Common myeloid progenitor, CD34-positive (primary cell): ENCODE data around the gene SSH3.

Experiments
- CTCF ChIA-PET: fragments of 350-600 bp; sonication (Branson Sonifier 250); formaldehyde crosslinking; loops from one replicate; lab custom pipeline; 2021; ENCODE audit warnings: antibody characterized with exemption; lab: Charles Lee
- POLR2A ChIA-PET: fragments of 350-600 bp; sonication (Branson Sonifier 250); formaldehyde crosslinking; loops from one replicate; lab custom pipeline; 2021; ENCODE audit warnings: antibody characterized with exemption; lab: Charles Lee
- DNase-seq, 3 donors: peaks; one replicate each; pipeline versions ENCODE4 v3.0.0 to v3.0.0-alpha.2; 2013
- H3K27ac ChIP-seq, 2 experiments: 1 replicate in 1 of 2; 2 replicates in 1 of 2; pipeline ENCODE4 v1.7.0; 2013; ENCODE audit warnings: inconsistent platforms in 2 of 2, low read length in 2 of 2, mild to moderate bottlenecking in 2 of 2, low read depth in 1 of 2, moderate library complexity in 1 of 2; ENCODE audit not compliant: severe bottlenecking in 2 of 2, insufficient read depth in 1 of 2, poor library complexity in 1 of 2
- H3K27me3 ChIP-seq, 5 experiments: replicated peaks in 2 of 5; 1 replicate in 3 of 5; 2 replicates in 2 of 5; pipeline versions ENCODE4 v1.6.1 to v1.7.0; 2013; ENCODE audit warnings: low read length in 4 of 5, mild to moderate bottlenecking in 2 of 5, moderate library complexity in 2 of 5, inconsistent platforms in 1 of 5; ENCODE audit not compliant: insufficient read depth in 5 of 5, control insufficient read depth in 4 of 5
- H3K36me3 ChIP-seq, 4 experiments: 1 replicate in 2 of 4; 2 replicates in 2 of 4; pipeline versions ENCODE4 v1.6.1 to v1.7.0; 2013; ENCODE audit warnings: low read length in 3 of 4, control low read depth in 1 of 4, mild to moderate bottlenecking in 1 of 4; ENCODE audit not compliant: control insufficient read depth in 4 of 4, insufficient read depth in 4 of 4
- H3K4me1 ChIP-seq, 4 experiments: 1 replicate in 3 of 4; 2 replicates in 1 of 4; pipeline versions ENCODE4 v1.6.1 to v1.7.1; 2013; ENCODE audit warnings: low read length in 3 of 4, mild to moderate bottlenecking in 3 of 4, control low read depth in 1 of 4, inconsistent platforms in 1 of 4, moderate library complexity in 1 of 4; ENCODE audit not compliant: control insufficient read depth in 4 of 4, insufficient read depth in 4 of 4; ENCODE audit errors: control extremely low read depth in 1 of 4
- H3K4me3 ChIP-seq, 7 experiments: 1 replicate in 4 of 7; 2 replicates in 3 of 7; pipeline versions ENCODE4 v1.5.1 to v1.7.0; 2013; ENCODE audit warnings: mild to moderate bottlenecking in 7 of 7, low read length in 6 of 7, moderate library complexity in 6 of 7, inconsistent platforms in 2 of 7, low read depth in 2 of 7, control low read depth in 1 of 7; ENCODE audit not compliant: insufficient read depth in 4 of 7, control insufficient read depth in 1 of 7; ENCODE audit errors: extremely low read depth in 1 of 7
- H3K9me3 ChIP-seq, 5 experiments: 1 replicate in 4 of 5; 2 replicates in 1 of 5; pipeline versions ENCODE4 v1.6.1 to v1.7.1; 2013; ENCODE audit warnings: low read length in 4 of 5, mild to moderate bottlenecking in 2 of 5, inconsistent platforms in 1 of 5, low read depth in 1 of 5, moderate library complexity in 1 of 5; ENCODE audit not compliant: control insufficient read depth in 4 of 5, insufficient read depth in 2 of 5; ENCODE audit errors: control extremely low read depth in 1 of 5
- WGBS: methylation state at CpG from one replicate; pipeline ENCODE4 v1.1.5; 2013; ENCODE audit not compliant: insufficient coverage; 5-methylcytosine and 5-hydroxymethylcytosine counted together

Gene SSH3

GRCh38 chr11:67290801-67291200, 12.5 kb upstream of the SSH3 start:
- ChIA-PET POLR2A (interaction anchor here (4.6 to 7.7 kb wide), 3 partner anchors 12 to 21 kb away, joined by 79 to 211 read pairs (median 147); partner anchors contain the start of genes GRK2 and SSH3), CTCF (interaction anchor here (0.9 to 5.8 kb wide), 8 partner anchors 13 to 61 kb away, joined by 3 to 64 read pairs (median 7); partner anchors contain the start of gene GRK2)
- H3K27me3 ChIP-seq: no peaks in the 10 kb centered on the region
- 95% methylated on average over 6 of the region's 7 CpGs for WGBS
- H3K4me3 ChIP-seq: peak overlapping the region in 4 of 7 experiments; percentile 69 to 84 (median 74)
- no peak for DNase-seq
- peaks cover 0 to 56% (median 47%) of the 10 kb centered on the region in 4 experiments for H3K4me1 ChIP-seq
- H3K27ac ChIP-seq: no peak overlapping the region
- H3K36me3 ChIP-seq: peaks cover 12 to 66% (median 40%) of the 10 kb centered on the region in 4 experiments
- peaks cover 0 to 16% (median 4%) of the 10 kb centered on the region in 5 experiments for H3K9me3 ChIP-seq

GRCh38 chr11:67291481-67292381, 11.6 kb upstream of the SSH3 start:
- Histone ChIP-seq H3K4me1 (peaks cover 0 to 47% (median 37%) of the 10 kb centered on the region in 4 experiments), H3K27ac (no peak overlapping the region), H3K9me3 (peaks cover 0 to 20% (median 4%) of the 10 kb centered on the region in 5 experiments), H3K4me3 (no peak overlapping the region), H3K27me3 (no peaks in the 10 kb centered on the region), H3K36me3 (peaks cover 12 to 66% (median 41%) of the 10 kb centered on the region in 4 experiments)
- no peak for DNase-seq
- ChIA-PET POLR2A (interaction anchor here (4.9 to 7.7 kb wide), 2 partner anchors 11 to 14 kb away, joined by 79 to 211 read pairs; partner anchors contain the start of gene SSH3), CTCF (interaction anchor here (0.7 to 5.8 kb wide), 7 partner anchors 12 to 60 kb away, joined by 3 to 64 read pairs (median 4); partner anchors contain the start of gene GRK2)
- 99% methylated on average over 30 of the region's 33 CpGs for WGBS

GRCh38 chr11:67292671-67293070, 10.7 kb upstream of the SSH3 start:
- H3K27ac ChIP-seq: no peak overlapping the region
- H3K4me1 ChIP-seq: peaks cover 0 to 37% (median 28%) of the 10 kb centered on the region in 4 experiments
- H3K36me3 ChIP-seq: peaks cover 15 to 62% (median 42%) of the 10 kb centered on the region in 4 experiments
- ChIA-PET POLR2A (interaction anchor here (7.7 kb wide), 1 partner anchor 15 kb away, joined by 211 read pairs; no protein-coding TSS in a partner anchor), CTCF (interaction anchor here (0.6 to 2.2 kb wide), 8 partner anchors 10 to 34 kb away, joined by 3 to 9 read pairs (median 4); partner anchors contain the start of gene SSH3)
- H3K27me3 ChIP-seq: no peaks in the 10 kb centered on the region
- 100% methylated on average over 1 of the region's 3 CpGs for WGBS
- no peak for DNase-seq
- no peak overlapping the region for H3K4me3 ChIP-seq
- H3K9me3 ChIP-seq: peaks cover 0 to 20% (median 4%) of the 10 kb centered on the region in 5 experiments

DNA sequence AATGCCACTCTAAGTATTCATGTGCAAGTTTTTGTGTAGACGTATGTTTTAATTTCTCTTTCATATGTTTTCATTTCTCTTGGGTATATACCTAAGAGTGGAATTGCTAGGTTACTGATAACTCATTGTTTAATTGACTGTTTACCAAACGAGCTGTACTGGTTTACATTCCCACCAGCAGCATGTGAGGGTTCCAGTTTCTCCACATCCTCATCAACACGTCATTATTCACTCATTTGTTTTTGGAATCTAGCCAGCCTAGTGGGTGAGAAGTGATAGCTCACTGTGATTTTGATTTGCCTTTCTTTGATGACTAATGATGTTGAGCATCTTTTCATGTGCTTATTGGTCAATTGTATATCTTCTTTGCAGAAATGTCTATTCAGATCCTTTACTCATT, 10.2 kb upstream of the SSH3 start:
- no CpG with 5 or more reads among the region's 3 CpGs for WGBS
- no peak overlapping the region for H3K4me3 ChIP-seq
- no peak for DNase-seq
- peaks cover 0 to 33% (median 24%) of the 10 kb centered on the region in 4 experiments for H3K4me1 ChIP-seq
- H3K9me3 ChIP-seq: peaks cover 0 to 20% (median 4%) of the 10 kb centered on the region in 5 experiments
- no peak overlapping the region for H3K27ac ChIP-seq
- ChIA-PET POLR2A (interaction anchor here (0.6 to 1.4 kb wide), 3 partner anchors 10 to 32 kb away, joined by 3 to 7 read pairs (median 5); partner anchors contain the start of gene SSH3), CTCF (interaction anchor here (0.6 to 2.2 kb wide), 11 partner anchors 10 to 35 kb away, joined by 3 to 9 read pairs (median 4); partner anchors contain the start of gene SSH3)
- H3K36me3 ChIP-seq: peaks cover 15 to 64% (median 41%) of the 10 kb centered on the region in 4 experiments
- no peaks in the 10 kb centered on the region for H3K27me3 ChIP-seq

DNA sequence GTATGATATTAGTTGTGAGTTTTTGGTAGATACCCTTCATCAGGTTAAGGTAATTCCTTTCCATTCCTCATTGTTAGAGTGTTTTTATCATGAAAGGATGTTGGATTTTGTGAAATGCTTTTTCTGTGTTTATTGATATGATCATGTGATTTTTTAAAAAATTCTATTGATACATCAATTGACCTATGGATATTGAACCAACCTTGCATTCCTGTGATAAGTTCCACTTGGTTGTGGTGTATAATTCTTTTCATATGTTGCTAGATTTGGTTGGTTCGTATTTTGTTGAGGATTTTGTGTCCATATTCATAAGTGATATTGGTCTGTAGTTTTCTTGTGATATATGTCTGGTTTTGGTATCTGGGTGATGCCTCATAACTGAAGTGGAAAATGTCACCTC, 7.5 kb upstream of the SSH3 start:
- H3K27me3 ChIP-seq: no peaks in the 10 kb centered on the region
- H3K9me3 ChIP-seq: peaks cover 0 to 20% (median 4%) of the 10 kb centered on the region in 5 experiments
- H3K27ac ChIP-seq: no peak overlapping the region
- peaks cover 0 to 15% (median 4%) of the 10 kb centered on the region in 4 experiments for H3K4me1 ChIP-seq
- H3K4me3 ChIP-seq: no peak overlapping the region
- ChIA-PET POLR2A (no interaction called here), CTCF (interaction anchor here (0.6 kb wide), 1 partner anchor 51 kb away, joined by 3 read pairs; no protein-coding TSS in a partner anchor)
- 100% methylated on average over 1 of the region's 1 CpG for WGBS
- H3K36me3 ChIP-seq: peaks cover 18 to 85% (median 58%) of the 10 kb centered on the region in 4 experiments
- DNase-seq: peak in 2 of 3 donors; percentile 59 to 66

GRCh38 chr11:67298786-67299185, 4.5 kb upstream of the SSH3 start:
- Histone ChIP-seq H3K4me1 (peaks cover 0 to 22% (median 14%) of the 10 kb centered on the region in 4 experiments), H3K27ac (no peak overlapping the region), H3K9me3 (peaks cover 0 to 20% (median 4%) of the 10 kb centered on the region in 5 experiments), H3K4me3 (no peak overlapping the region), H3K27me3 (no peaks in the 10 kb centered on the region), H3K36me3 (peaks cover 10 to 72% (median 52%) of the 10 kb centered on the region in 4 experiments)
- POLR2A ChIA-PET: interaction anchor here (0.9 kb wide), 1 partner anchor 21 kb away, joined by 5 read pairs; no protein-coding TSS in a partner anchor
- WGBS: 100% methylated on average over 6 of the region's 7 CpGs
- DNase-seq: no peak
- CTCF ChIA-PET: interaction anchor here (0.7 to 2.1 kb wide), 6 partner anchors 10 to 45 kb away, joined by 3 to 9 read pairs (median 4); partner anchors contain the start of gene ANKRD13D
